Large intestine (tissue), 3 donors: ENCODE measurements around the gene ELAPOR2. TPM values are rescaled to one million over a fixed set of nuclear protein-coding genes. Genes with fewer than 3 reads are reported as not detected.
A peak's percentile ranks its signal among the peaks of the same experiment; 100 is the strongest.

ENCODE experiments used
- DNase-seq, 2 donors: peaks; one replicate each; pipeline versions ENCODE4 v3.0.0 to v3.0.0-alpha.2; 2013
- H3K27ac ChIP-seq: one replicate; pipeline ENCODE4 v1.5.1; 2013; ENCODE audit warnings: low read length
- H3K27me3 ChIP-seq: 2 replicates; pipeline ENCODE4 v1.6.1; 2013; ENCODE audit warnings: low read length; ENCODE audit not compliant: control insufficient read depth, insufficient read depth
- H3K36me3 ChIP-seq: 2 replicates; pipeline ENCODE4 v1.6.1; 2013; ENCODE audit warnings: low read length; ENCODE audit not compliant: control insufficient read depth, insufficient read depth
- H3K4me1 ChIP-seq: one replicate; pipeline ENCODE4 v1.6.1; 2013; ENCODE audit warnings: low read length; ENCODE audit not compliant: control insufficient read depth, insufficient read depth
- H3K4me3 ChIP-seq: one replicate; pipeline ENCODE4 v1.5.1; 2013; ENCODE audit warnings: low read length
- H3K9me3 ChIP-seq: one replicate; pipeline ENCODE4 v1.6.1; 2013; ENCODE audit warnings: mild to moderate bottlenecking, low read depth, low read length, moderate library complexity; ENCODE audit not compliant: control insufficient read depth
- WGBS: methylation state at CpG from one replicate; pipeline ENCODE4 v1.1.5; 2013; ENCODE audit warnings: low lambda C conversion rate; ENCODE audit not compliant: insufficient coverage; 5-methylcytosine and 5-hydroxymethylcytosine counted together
- polyA plus RNA-seq: library from polyadenylated mRNA; unstranded; fragments of 120-200 nt; gene quantifications from one replicate; pipeline ENCODE4 v1.2.1, GENCODE V29; 2013

Gene ELAPOR2
- polyA plus RNA-seq, 1 donor: 8.2 TPM

GRCh38 chr7:87021285-87021684 is 38.2 kb downstream of the ELAPOR2 start:
- Histone ChIP-seq H3K27ac (no peak overlapping the region), H3K4me3 (no peak overlapping the region), H3K9me3 (no peaks in the 10 kb centered on the region), H3K27me3 (no peaks in the 10 kb centered on the region), H3K36me3 (no peaks in the 10 kb centered on the region), H3K4me1 (no peaks in the 10 kb centered on the region)
- DNase-seq: no peak
- WGBS: 79% methylated on average over 2 of the region's 2 CpGs

DNA sequence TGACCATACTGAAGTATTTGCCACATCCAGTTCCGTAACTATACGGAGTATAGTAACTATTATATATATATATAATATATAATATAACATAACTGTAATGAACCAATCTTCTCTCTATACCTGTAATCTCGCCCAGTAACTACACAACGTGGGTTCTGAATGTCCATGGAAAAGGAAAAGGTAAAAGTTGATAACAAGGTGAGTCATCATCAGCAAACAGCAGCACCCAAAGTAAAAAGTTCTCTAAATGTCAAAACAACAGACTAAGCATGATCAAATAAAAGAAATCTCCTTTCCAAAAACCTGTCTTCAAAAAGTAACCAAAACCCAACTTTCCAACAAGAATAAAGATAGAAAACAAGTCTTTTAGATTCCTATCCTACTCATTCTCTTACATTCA is 42.8 kb downstream of the ELAPOR2 start:
- Histone ChIP-seq H3K27me3 (no peaks in the 10 kb centered on the region), H3K4me3 (no peak overlapping the region), H3K9me3 (no peaks in the 10 kb centered on the region), H3K4me1 (no peaks in the 10 kb centered on the region), H3K27ac (no peak overlapping the region), H3K36me3 (no peaks in the 10 kb centered on the region)
- no peak for DNase-seq
- no CpG with 5 or more reads among the region's 4 CpGs for whole genome bisulfite sequencing

- Histone ChIP-seq H3K4me3 (no peak overlapping the region), H3K9me3 (no peaks in the 10 kb centered on the region), H3K27me3 (no peaks in the 10 kb centered on the region), H3K4me1 (no peaks in the 10 kb centered on the region), H3K36me3 (no peaks in the 10 kb centered on the region), H3K27ac (no peak overlapping the region)
- peak in 1 of 2 donors; percentile 16 for DNase-seq
- 80% methylated on average over 1 of the region's 2 CpGs for WGBS
Measured at GRCh38 chr7:87013840-87014190, 45.6 kb downstream of the ELAPOR2 start.

- no peak overlapping the region for H3K4me3 ChIP-seq
- H3K27me3 ChIP-seq: no peaks in the 10 kb centered on the region
- H3K36me3 ChIP-seq: no peaks in the 10 kb centered on the region
- H3K4me1 ChIP-seq: no peaks in the 10 kb centered on the region
- no peak overlapping the region for H3K27ac ChIP-seq
- WGBS: 100% methylated on average over 1 of the region's 3 CpGs
- no peaks in the 10 kb centered on the region for H3K9me3 ChIP-seq
- DNase-seq: no peak
Measured at GRCh38 chr7:87013136-87013839, 46.2 kb downstream of the ELAPOR2 start.

Other genes starting within 250 kb of the ELAPOR2 start
- 151 TPM for gene DMTF1, start 92.8 kb upstream of the ELAPOR2 start, polyA plus RNA-seq
- 54.9 TPM for gene TMEM243, start 160.1 kb upstream of the ELAPOR2 start, polyA plus RNA-seq